Astrocyte of the cerebellum (primary cell): ENCODE measurements around the gene AATK.

ENCODE experiments used
- DNase-seq: peaks from one replicate; pipeline ENCODE4 v3.0.0-alpha.2; 2011; ENCODE audit warnings: low read depth
- H3K4me3 ChIP-seq: 2 replicates; pipeline ENCODE4 v1.5.1; 2011; ENCODE audit warnings: mild to moderate bottlenecking, low read depth, low read length, moderate library complexity
- CTCF ChIP-seq: IDR thresholded peaks from 2 replicates; pipeline ENCODE4 v1.5.1; 2012; ENCODE audit warnings: low read length, low read depth, moderate library complexity, mild to moderate bottlenecking; ENCODE audit errors: missing control alignments
- in situ Hi-C: cut with HindIII; loops from 2 replicates; pipeline ENCODE4 v1.10.0; 2017; ENCODE audit warnings: low sequenced_read_pairs

AATK gene

GRCh38 chr17:81099888-81100287 is 66.1 kb downstream of the AATK start:
- H3K4me3 ChIP-seq: no peak overlapping the region
- TF ChIP-seq CTCF: no peak
- in situ Hi-C loops: loop anchor here (25.0 kb wide), 1 partner anchor 663 kb away; no protein-coding TSS in a partner anchor
- no peak for DNase-seq

- peak overlapping the region; percentile 16 for H3K4me3 ChIP-seq
- in situ Hi-C loops: loop anchor here (25.0 kb wide), 1 partner anchor 661 kb away; no protein-coding TSS in a partner anchor
- no peak for DNase-seq
- TF ChIP-seq CTCF: no peak
Observed at GRCh38 chr17:81097943-81098308, 68.1 kb downstream of the AATK start.

GRCh38 chr17:81097134-81097942 is 68.7 kb downstream of the AATK start:
- in situ Hi-C loops: loop anchor here (25.0 kb wide), 1 partner anchor 660 kb away; no protein-coding TSS in a partner anchor
- DNase-seq: peak; percentile 60
- peak; percentile 76 for TF ChIP-seq CTCF
- H3K4me3 ChIP-seq: peak overlapping the region; percentile 16

GRCh38 chr17:81096741-81097133 is 69.3 kb downstream of the AATK start:
- no peak overlapping the region for H3K4me3 ChIP-seq
- no peak for TF ChIP-seq CTCF
- DNase-seq: no peak
- in situ Hi-C loops: loop anchor here (25.0 kb wide), 1 partner anchor 659 kb away; no protein-coding TSS in a partner anchor

GRCh38 chr17:81095383-81095762 is 70.6 kb downstream of the AATK start:
- no peak for DNase-seq
- H3K4me3 ChIP-seq: no peak overlapping the region
- in situ Hi-C loops: loop anchor here (25.0 kb wide), 1 partner anchor 658 kb away; no protein-coding TSS in a partner anchor
- TF ChIP-seq CTCF: no peak

- peak; percentile 99 for DNase-seq
- H3K4me3 ChIP-seq: no peak overlapping the region
- TF ChIP-seq CTCF: no peak
- in situ Hi-C loops: loop anchor here (25.0 kb wide), 1 partner anchor 657 kb away; no protein-coding TSS in a partner anchor
Observed at GRCh38 chr17:81094509-81095382, 71.3 kb downstream of the AATK start.
